Measurements from ENCODE around the gene COMT. TPM values are rescaled to one million over a fixed set of nuclear protein-coding genes. Genes with fewer than 3 reads are reported as not detected.

COMT gene
- polyA plus RNA-seq, 1 donor = 182 TPM

DNA sequence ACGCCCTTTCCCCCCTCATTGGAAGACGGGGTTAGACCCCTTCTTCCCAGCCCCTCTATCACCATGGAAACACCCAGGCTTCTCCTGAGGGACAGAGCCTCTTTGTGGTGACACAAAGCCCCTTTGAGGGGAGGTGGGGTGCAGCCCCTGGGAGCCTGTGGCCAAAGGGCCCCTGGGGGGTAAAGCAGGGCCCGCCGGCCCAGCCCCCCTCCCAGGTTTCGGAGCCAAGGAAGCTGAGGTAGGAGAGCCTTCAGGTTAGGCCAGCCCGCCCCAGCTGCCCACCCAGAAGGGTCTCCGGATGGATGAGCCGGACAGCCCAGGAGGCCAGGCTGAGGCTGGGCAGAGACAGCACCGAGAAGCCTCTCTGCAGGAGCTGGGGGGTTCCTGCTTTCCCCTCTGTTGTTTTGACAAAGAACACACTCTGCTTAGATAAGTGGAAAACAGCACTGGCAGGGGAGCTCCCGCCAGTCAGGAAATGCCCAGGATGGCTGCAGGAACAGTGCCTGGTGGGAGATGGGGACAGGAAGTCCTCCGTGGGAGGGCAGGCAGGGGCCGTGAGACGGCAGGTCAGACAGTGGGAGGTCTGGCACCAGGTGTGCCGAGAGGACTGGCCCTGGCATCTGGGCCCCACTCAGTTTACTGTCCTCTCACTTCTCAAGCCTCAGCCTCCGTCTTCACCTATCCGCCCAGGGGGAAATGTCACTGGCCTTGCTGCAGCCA, 56.8 kb downstream of the COMT start:
- no CpG with 5 or more reads among the region's 16 CpGs for WGBS (ENCODE audit: insufficient coverage, low lambda C conversion rate)

DNA sequence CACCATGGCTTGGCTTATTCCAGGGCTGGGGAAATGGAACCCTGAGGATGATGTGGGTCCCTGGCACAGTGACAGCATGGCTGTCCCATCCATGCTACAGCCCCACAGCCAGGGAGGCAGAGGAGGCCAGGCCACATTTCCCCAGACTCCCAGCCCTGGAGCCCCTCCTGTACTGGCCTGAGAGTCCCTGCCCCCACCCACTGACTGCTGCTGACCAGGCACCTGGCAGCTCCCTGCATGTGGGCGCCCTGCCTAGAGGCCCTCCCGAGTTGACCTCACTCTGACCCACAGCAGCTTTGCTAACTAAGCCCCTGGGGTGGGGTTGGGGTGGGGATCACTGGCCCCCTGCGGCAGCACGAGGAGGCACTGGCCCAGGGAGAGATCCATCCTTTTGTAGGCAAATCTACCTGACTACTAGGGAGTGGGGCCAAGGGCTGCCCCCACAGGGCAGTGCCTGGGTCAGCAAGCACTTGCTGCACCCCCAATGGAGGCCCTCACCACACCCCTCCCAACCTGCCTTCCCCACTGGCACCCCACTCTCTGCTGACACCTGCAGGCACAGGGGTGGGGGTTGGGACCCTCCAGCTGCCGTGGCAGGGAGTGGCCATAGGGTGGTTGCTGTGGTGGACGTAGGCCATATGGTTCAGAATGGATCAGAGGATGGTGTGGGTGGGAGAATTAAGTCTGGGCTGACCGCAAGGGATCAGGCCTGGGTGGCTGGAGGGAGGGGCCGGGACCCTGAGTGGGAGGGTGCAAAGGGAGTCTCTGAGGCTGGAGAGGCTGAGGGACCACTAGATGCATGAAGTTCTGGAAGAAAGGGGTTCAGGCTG, 57.6 kb downstream of the COMT start:
- peaks cover 2% of the 10 kb centered on the region for H3K4me1 ChIP-seq (ENCODE audit: control insufficient read depth, insufficient read depth, low read length)

More for the DNA sequence above, 56.8 kb downstream of the COMT start:
- H3K27ac ChIP-seq (ENCODE audit: low read length) = peak overlapping the region; percentile 29
- no peak for DNase-seq
- no peaks in the 10 kb centered on the region for H3K36me3 ChIP-seq (ENCODE audit: control insufficient read depth, insufficient read depth, low read length)
- H3K4me1 ChIP-seq (ENCODE audit: control insufficient read depth, insufficient read depth, low read length) = peaks cover 2% of the 10 kb centered on the region
- no peaks in the 10 kb centered on the region for H3K9me3 ChIP-seq (ENCODE audit: control insufficient read depth, low read depth, low read length)
- H3K27me3 ChIP-seq (ENCODE audit: control insufficient read depth, insufficient read depth, low read length) = no peaks in the 10 kb centered on the region
- no peak overlapping the region for H3K4me3 ChIP-seq (ENCODE audit: low read length)

DNA sequence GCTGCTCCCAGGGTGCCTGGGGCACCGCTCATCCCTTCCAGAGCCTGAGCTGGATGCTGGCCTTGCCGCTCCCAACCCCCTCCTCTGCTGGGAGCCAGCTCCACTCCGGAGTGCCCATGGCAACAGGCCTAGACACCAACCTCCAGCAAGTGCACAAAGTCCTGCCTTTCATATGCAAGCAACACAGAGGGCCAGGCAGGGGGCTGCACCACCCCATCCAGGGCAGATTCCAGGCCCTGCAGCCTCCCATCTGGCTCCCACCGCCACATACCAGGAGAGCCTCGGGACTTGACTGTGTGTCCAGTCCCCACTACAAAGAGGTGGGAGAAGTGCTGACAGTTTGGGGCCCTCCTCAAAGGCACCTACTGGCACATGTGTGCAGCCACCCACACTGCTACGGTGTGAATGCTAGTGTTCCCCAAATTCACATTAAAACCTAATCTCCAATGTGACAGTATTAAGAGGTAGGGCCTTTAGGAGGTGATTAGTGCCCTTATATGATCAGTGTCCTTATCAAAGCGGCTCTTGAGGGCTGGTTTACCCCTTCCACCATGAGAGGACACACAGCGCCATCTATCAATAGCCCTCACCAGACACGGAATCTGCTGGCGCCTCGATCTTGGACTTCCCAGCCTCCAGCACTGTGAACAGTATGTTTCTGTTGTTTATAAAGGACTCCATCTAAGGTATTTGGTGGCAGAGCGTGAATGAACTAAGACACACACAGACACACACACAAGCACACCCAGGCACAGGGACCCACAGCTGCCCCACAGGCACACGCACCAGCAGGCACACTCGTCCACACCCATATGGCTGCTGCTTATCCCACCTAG, 58.9 kb downstream of the COMT start:
- H3K4me1 ChIP-seq (ENCODE audit: control insufficient read depth, insufficient read depth, low read length) = peaks cover 2% of the 10 kb centered on the region
- WGBS (ENCODE audit: insufficient coverage, low lambda C conversion rate) = no CpG with 5 or more reads among the region's 14 CpGs
- H3K27ac ChIP-seq (ENCODE audit: low read length) = peak overlapping the region; percentile 17
- H3K36me3 ChIP-seq (ENCODE audit: control insufficient read depth, insufficient read depth, low read length) = no peaks in the 10 kb centered on the region
- H3K4me3 ChIP-seq (ENCODE audit: low read length) = no peak overlapping the region
- no peaks in the 10 kb centered on the region for H3K9me3 ChIP-seq (ENCODE audit: control insufficient read depth, low read depth, low read length)
- no peaks in the 10 kb centered on the region for H3K27me3 ChIP-seq (ENCODE audit: control insufficient read depth, insufficient read depth, low read length)
- DNase-seq = no peak

More for the DNA sequence above, 57.6 kb downstream of the COMT start:
- no peak for DNase-seq
- H3K27ac ChIP-seq (ENCODE audit: low read length) = peak overlapping the region; percentile 29
- no peak overlapping the region for H3K4me3 ChIP-seq (ENCODE audit: low read length)
- no peaks in the 10 kb centered on the region for H3K9me3 ChIP-seq (ENCODE audit: control insufficient read depth, low read depth, low read length)
- WGBS (ENCODE audit: insufficient coverage, low lambda C conversion rate) = no CpG with 5 or more reads among the region's 8 CpGs
- no peaks in the 10 kb centered on the region for H3K36me3 ChIP-seq (ENCODE audit: control insufficient read depth, insufficient read depth, low read length)
- H3K27me3 ChIP-seq (ENCODE audit: control insufficient read depth, insufficient read depth, low read length) = no peaks in the 10 kb centered on the region

DNA sequence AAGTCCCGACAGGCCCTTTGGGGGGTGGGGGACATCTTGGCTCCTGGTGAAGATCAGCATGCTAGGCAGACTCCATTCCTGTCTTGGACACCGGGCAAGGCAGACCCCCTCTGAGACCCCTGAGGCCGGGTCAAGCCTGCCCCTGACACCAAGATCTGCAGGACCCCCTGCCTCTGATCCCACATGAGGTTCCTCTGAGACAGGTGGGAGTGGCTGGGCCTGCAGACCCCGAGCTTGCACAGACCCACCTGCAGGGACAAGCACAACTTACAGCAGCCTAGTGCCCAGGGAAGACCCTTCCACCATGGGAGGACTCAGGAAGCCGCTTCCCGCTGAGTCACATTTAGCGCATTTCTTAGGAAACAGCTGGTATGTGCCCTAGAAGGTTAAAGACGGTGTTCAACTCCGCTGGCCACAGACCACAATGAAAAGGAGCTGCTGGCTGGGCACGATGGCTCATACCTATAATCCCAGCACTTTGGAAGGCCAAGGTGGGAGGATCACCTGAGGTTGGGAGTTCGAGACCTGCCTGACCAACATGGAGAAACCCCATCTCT, 59.6 kb downstream of the COMT start:
- no peak overlapping the region for H3K4me3 ChIP-seq (ENCODE audit: low read length)
- no peak for DNase-seq
- no peaks in the 10 kb centered on the region for H3K36me3 ChIP-seq (ENCODE audit: control insufficient read depth, insufficient read depth, low read length)
- peaks cover 2% of the 10 kb centered on the region for H3K4me1 ChIP-seq (ENCODE audit: control insufficient read depth, insufficient read depth, low read length)
- H3K27ac ChIP-seq (ENCODE audit: low read length) = no peak overlapping the region
- H3K9me3 ChIP-seq (ENCODE audit: control insufficient read depth, low read depth, low read length) = no peaks in the 10 kb centered on the region
- H3K27me3 ChIP-seq (ENCODE audit: control insufficient read depth, insufficient read depth, low read length) = no peaks in the 10 kb centered on the region
- no CpG with 5 or more reads among the region's 11 CpGs for WGBS (ENCODE audit: insufficient coverage, low lambda C conversion rate)

DNA sequence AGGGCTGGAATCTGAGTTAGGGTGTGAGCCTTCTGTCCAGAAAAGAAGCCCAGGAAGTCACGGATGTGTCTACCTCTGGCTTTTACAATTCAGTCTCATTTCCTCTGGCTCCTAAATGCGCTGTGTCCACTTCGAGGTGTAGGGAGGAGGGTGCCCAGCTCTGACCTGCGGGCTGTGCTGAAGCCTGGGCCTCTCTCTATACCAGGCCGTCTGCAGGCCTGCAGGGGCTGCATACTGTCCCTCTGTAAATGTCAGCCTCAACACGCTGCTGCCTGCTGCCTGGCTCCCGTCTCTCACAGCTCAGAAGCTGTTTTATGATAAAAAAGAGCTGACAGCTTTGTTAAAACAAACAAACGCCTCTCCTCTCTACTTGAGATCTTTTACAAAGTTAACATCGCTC, 60.6 kb downstream of the COMT start:
- no CpG with 5 or more reads among the region's 9 CpGs for WGBS (ENCODE audit: insufficient coverage, low lambda C conversion rate)
- H3K27ac ChIP-seq (ENCODE audit: low read length) = no peak overlapping the region
- no peak for DNase-seq
- H3K4me3 ChIP-seq (ENCODE audit: low read length) = no peak overlapping the region
- H3K9me3 ChIP-seq (ENCODE audit: control insufficient read depth, low read depth, low read length) = no peaks in the 10 kb centered on the region
- no peaks in the 10 kb centered on the region for H3K36me3 ChIP-seq (ENCODE audit: control insufficient read depth, insufficient read depth, low read length)
- H3K4me1 ChIP-seq (ENCODE audit: control insufficient read depth, insufficient read depth, low read length) = peaks cover 2% of the 10 kb centered on the region
- H3K27me3 ChIP-seq (ENCODE audit: control insufficient read depth, insufficient read depth, low read length) = no peaks in the 10 kb centered on the region

DNA sequence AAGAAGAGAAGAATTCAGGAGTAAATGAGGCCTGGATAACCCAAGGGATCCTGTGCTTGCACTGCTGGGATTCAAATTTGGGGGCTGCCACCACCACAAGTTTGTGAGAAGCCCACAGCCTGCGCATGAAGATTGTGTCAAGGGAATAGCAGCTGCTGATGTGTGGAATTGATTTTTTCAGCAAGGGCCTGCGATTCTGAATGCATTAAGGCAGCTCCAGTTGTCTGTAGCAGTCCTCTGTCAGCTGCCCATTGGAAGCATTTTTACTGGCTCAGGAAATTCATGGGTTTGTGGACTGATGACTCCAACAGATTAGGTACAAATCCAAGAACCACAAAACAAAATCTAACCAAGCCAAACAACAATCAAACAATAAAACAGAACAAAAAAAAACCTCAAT, 61.1 kb downstream of the COMT start:
- H3K27ac ChIP-seq (ENCODE audit: low read length) = no peak overlapping the region
- no CpG with 5 or more reads among the region's 2 CpGs for WGBS (ENCODE audit: insufficient coverage, low lambda C conversion rate)
- H3K4me1 ChIP-seq (ENCODE audit: control insufficient read depth, insufficient read depth, low read length) = peaks cover 2% of the 10 kb centered on the region

DNA sequence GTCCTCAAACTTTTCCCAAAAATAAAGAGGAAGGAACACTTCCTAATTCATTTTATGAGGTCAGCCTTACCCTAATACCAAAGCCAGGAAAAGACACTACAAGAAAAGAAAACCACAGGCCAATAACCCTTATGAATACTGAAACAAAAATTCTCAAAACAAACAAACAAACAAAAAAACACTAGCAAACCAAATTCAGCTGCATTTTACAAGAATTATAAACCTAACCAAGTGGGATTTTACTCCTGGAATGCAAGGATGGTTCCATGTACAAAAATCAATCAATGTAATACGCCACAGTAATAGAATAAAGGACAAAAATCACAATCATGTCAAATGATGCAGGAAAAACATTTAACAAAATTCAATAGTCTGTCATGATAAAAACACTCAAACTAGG, 61.7 kb downstream of the COMT start:
- DNase-seq = no peak
- no peaks in the 10 kb centered on the region for H3K36me3 ChIP-seq (ENCODE audit: control insufficient read depth, insufficient read depth, low read length)
- H3K27ac ChIP-seq (ENCODE audit: low read length) = no peak overlapping the region
- WGBS (ENCODE audit: insufficient coverage, low lambda C conversion rate) = no CpG with 5 or more reads among the region's 1 CpG
- H3K4me1 ChIP-seq (ENCODE audit: control insufficient read depth, insufficient read depth, low read length) = peaks cover 2% of the 10 kb centered on the region
- H3K4me3 ChIP-seq (ENCODE audit: low read length) = no peak overlapping the region
- no peaks in the 10 kb centered on the region for H3K9me3 ChIP-seq (ENCODE audit: control insufficient read depth, low read depth, low read length)
- no peaks in the 10 kb centered on the region for H3K27me3 ChIP-seq (ENCODE audit: control insufficient read depth, insufficient read depth, low read length)

More for the DNA sequence above, 61.1 kb downstream of the COMT start:
- Histone ChIP-seq H3K27me3 (ENCODE audit: control insufficient read depth, insufficient read depth, low read length) (no peaks in the 10 kb centered on the region), H3K36me3 (ENCODE audit: control insufficient read depth, insufficient read depth, low read length) (no peaks in the 10 kb centered on the region), H3K9me3 (ENCODE audit: control insufficient read depth, low read depth, low read length) (no peaks in the 10 kb centered on the region), H3K4me3 (ENCODE audit: low read length) (no peak overlapping the region)
- DNase-seq = no peak

DNA sequence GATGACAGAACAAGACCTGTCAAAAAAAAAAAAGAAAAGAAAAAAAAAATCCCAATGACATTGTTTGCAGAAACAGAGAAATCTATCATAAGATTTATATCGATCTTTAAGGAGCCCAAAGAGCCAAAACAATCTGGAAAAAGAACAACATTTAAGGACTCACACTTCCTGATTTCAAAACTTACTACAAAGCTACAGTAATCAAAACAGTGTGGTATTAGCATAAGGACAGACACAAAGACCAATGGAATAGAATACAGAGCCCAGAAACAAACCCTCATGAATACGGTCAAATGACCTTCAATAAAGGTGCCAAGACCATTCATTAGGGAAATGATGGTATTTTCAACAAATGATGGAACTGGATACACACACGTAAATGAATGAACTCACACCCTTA, 62.9 kb downstream of the COMT start:
- 92% methylated on average over 2 of the region's 3 CpGs for WGBS (ENCODE audit: insufficient coverage, low lambda C conversion rate)
- no peaks in the 10 kb centered on the region for H3K36me3 ChIP-seq (ENCODE audit: control insufficient read depth, insufficient read depth, low read length)
- H3K4me1 ChIP-seq (ENCODE audit: control insufficient read depth, insufficient read depth, low read length) = peaks cover 2% of the 10 kb centered on the region
- no peaks in the 10 kb centered on the region for H3K27me3 ChIP-seq (ENCODE audit: control insufficient read depth, insufficient read depth, low read length)
- DNase-seq = no peak
- H3K27ac ChIP-seq (ENCODE audit: low read length) = no peak overlapping the region
- no peaks in the 10 kb centered on the region for H3K9me3 ChIP-seq (ENCODE audit: control insufficient read depth, low read depth, low read length)
- no peak overlapping the region for H3K4me3 ChIP-seq (ENCODE audit: low read length)

DNA sequence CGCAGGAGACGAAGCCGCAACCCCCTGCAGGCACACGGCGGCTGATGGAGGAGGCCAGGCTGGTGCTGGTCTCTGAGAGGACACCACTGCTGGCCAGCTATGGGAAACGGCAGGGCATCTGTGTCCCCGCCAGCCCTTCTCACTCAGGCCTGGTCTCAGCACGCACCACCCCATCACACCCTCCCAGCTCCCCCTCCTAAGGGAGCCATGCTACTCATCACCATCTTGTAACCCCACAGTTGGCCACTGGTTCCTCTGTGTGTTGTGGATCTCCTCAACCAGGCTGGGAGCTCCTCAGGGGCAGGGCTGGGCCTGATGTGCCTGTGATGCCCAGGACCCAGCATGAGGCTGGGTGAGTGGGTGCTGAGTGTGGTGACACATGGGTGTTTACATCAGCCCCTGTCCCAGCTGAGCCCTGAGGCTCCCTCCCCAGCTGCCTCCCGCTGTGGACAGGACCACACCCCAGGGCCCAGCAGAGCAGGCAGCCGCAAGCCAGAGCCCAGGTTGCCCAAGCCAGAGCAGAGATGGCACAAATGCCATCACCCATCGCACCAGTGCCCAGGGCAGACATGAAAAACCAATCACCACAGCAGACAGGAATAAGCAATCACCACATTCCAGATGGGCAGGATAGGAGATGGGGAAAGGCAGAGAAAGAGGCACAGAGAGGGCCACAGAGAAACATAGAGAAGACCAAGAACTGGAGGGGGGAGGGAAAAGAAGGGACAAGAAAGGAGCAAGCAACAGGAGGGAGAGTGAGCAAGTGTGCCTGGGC, 66.8 kb downstream of the COMT start:
- no peaks in the 10 kb centered on the region for H3K36me3 ChIP-seq (ENCODE audit: control insufficient read depth, insufficient read depth, low read length)
- peaks cover 14% of the 10 kb centered on the region for H3K4me1 ChIP-seq (ENCODE audit: control insufficient read depth, insufficient read depth, low read length)
- DNase-seq = no peak
- H3K27ac ChIP-seq (ENCODE audit: low read length) = no peak overlapping the region
- H3K27me3 ChIP-seq (ENCODE audit: control insufficient read depth, insufficient read depth, low read length) = no peaks in the 10 kb centered on the region
- no peaks in the 10 kb centered on the region for H3K9me3 ChIP-seq (ENCODE audit: control insufficient read depth, low read depth, low read length)
- no peak overlapping the region for H3K4me3 ChIP-seq (ENCODE audit: low read length)
- no CpG with 5 or more reads among the region's 11 CpGs for WGBS (ENCODE audit: insufficient coverage, low lambda C conversion rate)
